Astrocyte (in vitro differentiated cells and primary cell): ENCODE results near the gene ADAMTS12. TPM values are rescaled to one million over a fixed set of nuclear protein-coding genes. Genes with fewer than 3 reads are reported as not detected.

ENCODE experiments used
- DNase-seq: peaks from one replicate; pipeline ENCODE4 v3.0.0-alpha.2; 2010; ENCODE audit warnings: low read depth
- FAIRE-seq: peaks from 2 replicates; lab custom pipeline; 2011; peaks lifted over from hg19 to GRCh38; lab: Jason Lieb, UNC
- H2AFZ ChIP-seq: 2 replicates; pipeline ENCODE4 v1.6.0; 2012; ENCODE audit warnings: low read depth, low read length, inconsistent platforms
- H3K27ac ChIP-seq: 2 replicates; pipeline ENCODE4 v1.5.1; 2011; ENCODE audit warnings: low read depth, low read length, inconsistent platforms
- H3K27me3 ChIP-seq: 2 replicates; pipeline ENCODE4 v1.6.0; 2011; ENCODE audit warnings: low read length, inconsistent platforms; ENCODE audit not compliant: insufficient read depth
- H3K36me3 ChIP-seq: 2 replicates; pipeline ENCODE4 v1.5.1; 2011; ENCODE audit warnings: low read length, inconsistent platforms; ENCODE audit not compliant: insufficient read depth
- H3K4me1 ChIP-seq: 2 replicates; pipeline ENCODE4 v1.5.1; 2011; ENCODE audit warnings: low read length, inconsistent platforms; ENCODE audit not compliant: insufficient read depth
- H3K4me2 ChIP-seq: 2 replicates; pipeline ENCODE4 v1.6.0; 2012; ENCODE audit warnings: low read length, inconsistent platforms
- H3K4me3 ChIP-seq: 2 replicates; pipeline ENCODE4 v1.5.1; 2011; ENCODE audit warnings: low read depth, mild to moderate bottlenecking, low read length, inconsistent platforms; ENCODE audit not compliant: insufficient read depth
- H3K79me2 ChIP-seq: 2 replicates; pipeline ENCODE4 v1.6.0; 2012; ENCODE audit warnings: mild to moderate bottlenecking, low read length, inconsistent platforms; ENCODE audit not compliant: insufficient read depth
- H3K9ac ChIP-seq: 2 replicates; pipeline ENCODE4 v1.6.0; 2012; ENCODE audit warnings: mild to moderate bottlenecking, low read length, inconsistent platforms
- H3K9me3 ChIP-seq: 2 replicates; pipeline ENCODE4 v1.5.1; 2012; ENCODE audit warnings: low read depth, mild to moderate bottlenecking, low read length, inconsistent platforms; ENCODE audit not compliant: insufficient read depth
- H4K20me1 ChIP-seq: 2 replicates; pipeline ENCODE4 v1.6.0; 2012; ENCODE audit warnings: low read length, inconsistent platforms; ENCODE audit not compliant: insufficient read depth
- H3K27ac Mint-ChIP-seq: one replicate; pipeline ENCODE4 v1.8.0; 2021; ENCODE audit warnings: mild to moderate bottlenecking, mixed read lengths; ENCODE audit not compliant: unreplicated experiment
- H3K27me3 Mint-ChIP-seq: one replicate; pipeline ENCODE4 v1.8.0; 2021; ENCODE audit warnings: low read depth, mixed read lengths; ENCODE audit not compliant: unreplicated experiment
- H3K36me3 Mint-ChIP-seq: one replicate; pipeline ENCODE4 v1.8.0; 2021; ENCODE audit warnings: low read depth, mixed read lengths; ENCODE audit not compliant: unreplicated experiment
- H3K4me1 Mint-ChIP-seq: one replicate; pipeline ENCODE4 v1.8.0; 2021; ENCODE audit warnings: low read depth, mixed read lengths; ENCODE audit not compliant: unreplicated experiment
- H3K4me3 Mint-ChIP-seq: one replicate; pipeline ENCODE4 v1.8.0; 2021; ENCODE audit warnings: mild to moderate bottlenecking, moderate library complexity, mixed read lengths; ENCODE audit not compliant: unreplicated experiment
- H3K9me3 Mint-ChIP-seq: one replicate; pipeline ENCODE4 v1.8.0; 2021; ENCODE audit warnings: mild to moderate bottlenecking, mixed read lengths; ENCODE audit not compliant: unreplicated experiment
- CTCF ChIP-seq: IDR thresholded peaks from 2 replicates; pipeline ENCODE4 v1.5.1; 2011; ENCODE audit warnings: low read depth, mild to moderate bottlenecking, inconsistent platforms, low read length, moderate library complexity; ENCODE audit not compliant: insufficient read depth
- EZH2 ChIP-seq: IDR thresholded peaks from 2 replicates; pipeline ENCODE4 v1.6.1; 2012; ENCODE audit warnings: mild to moderate bottlenecking, low read length, inconsistent platforms; ENCODE audit not compliant: insufficient read depth
- total RNA-seq: library from RNA; stranded (reverse); gene quantifications from 2 replicates; pipeline ENCODE4 v1.2.1, GENCODE V29; 2021

The ADAMTS12 gene
- total RNA-seq, 1 donor from 2014 or later = 156 TPM

DNA sequence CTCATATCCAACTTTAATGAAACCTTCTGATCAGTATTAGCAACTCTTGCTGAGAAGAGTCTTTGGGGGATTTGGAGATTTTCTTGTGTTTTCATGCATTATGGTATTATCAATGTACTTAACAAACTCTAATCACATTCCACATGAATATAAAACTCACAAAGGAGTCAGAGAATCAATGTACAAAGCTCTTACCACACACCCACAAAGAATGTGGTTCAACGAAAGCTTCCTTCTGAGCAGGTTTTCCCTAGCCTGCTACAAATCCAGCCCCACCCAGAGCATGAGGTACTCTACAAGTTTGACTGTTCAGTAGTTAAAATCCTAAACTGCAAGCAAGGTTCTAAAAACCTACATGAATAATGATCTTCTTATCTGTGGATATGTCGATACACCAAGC, 240.9 kb downstream of the ADAMTS12 start:
- Mint-ChIP-seq H3K27me3 (no peaks in the 10 kb centered on the region), H3K4me3 (no peak overlapping the region), H3K4me1 (peaks cover 35% of the 10 kb centered on the region), H3K36me3 (peaks cover 21% of the 10 kb centered on the region), H3K27ac (peak overlapping the region; percentile 88), H3K9me3 (peaks cover 1% of the 10 kb centered on the region)
- peak; percentile 73 for DNase-seq
- no peak overlapping the region for H3K4me3 ChIP-seq
- no peaks in the 10 kb centered on the region for H3K79me2 ChIP-seq
- peak overlapping the region; percentile 68 for H3K9ac ChIP-seq
- no peaks in the 10 kb centered on the region for H3K27me3 ChIP-seq
- H2AFZ ChIP-seq = no peak overlapping the region
- peaks cover 23% of the 10 kb centered on the region for H3K4me1 ChIP-seq
- no peak for FAIRE-seq
- H3K9me3 ChIP-seq = no peaks in the 10 kb centered on the region
- peaks cover 43% of the 10 kb centered on the region for H3K36me3 ChIP-seq
- H3K4me2 ChIP-seq = peak overlapping the region; percentile 74
- H3K27ac ChIP-seq = peak overlapping the region; percentile 80
- no peaks in the 10 kb centered on the region for H4K20me1 ChIP-seq
- no peak for TF ChIP-seq CTCF
- TF ChIP-seq EZH2 = no peak

GRCh38 chr5:33649549-33650482, 242.0 kb downstream of the ADAMTS12 start:
- H3K27ac ChIP-seq = peak overlapping the region; percentile 80
- H3K9ac ChIP-seq = peak overlapping the region; percentile 68
- peaks cover 47% of the 10 kb centered on the region for H3K36me3 ChIP-seq
- peak overlapping the region; percentile 41 for H3K4me3 ChIP-seq
- peak; percentile 96 for DNase-seq
- H3K36me3 Mint-ChIP-seq = peaks cover 22% of the 10 kb centered on the region
- H3K4me1 Mint-ChIP-seq = peaks cover 35% of the 10 kb centered on the region
- no peaks in the 10 kb centered on the region for H4K20me1 ChIP-seq
- H3K4me1 ChIP-seq = peaks cover 23% of the 10 kb centered on the region
- no peak for TF ChIP-seq EZH2
- no peak for TF ChIP-seq CTCF
- peak overlapping the region; percentile 74 for H3K4me2 ChIP-seq
- H3K9me3 Mint-ChIP-seq = peaks cover 4% of the 10 kb centered on the region
- peak overlapping the region; percentile 88 for H3K27ac Mint-ChIP-seq
- peak overlapping the region; percentile 19 for H2AFZ ChIP-seq
- no peak overlapping the region for H3K4me3 Mint-ChIP-seq
- no peaks in the 10 kb centered on the region for H3K79me2 ChIP-seq
- H3K9me3 ChIP-seq = no peaks in the 10 kb centered on the region
- no peaks in the 10 kb centered on the region for H3K27me3 Mint-ChIP-seq
- FAIRE-seq = peak; percentile 87
- no peaks in the 10 kb centered on the region for H3K27me3 ChIP-seq
